ENCODE measurements around the gene CDC42BPA.

GRCh38 chr1:226977643-226978431 lies 340.5 kb downstream of the CDC42BPA start:
- TF ChIP-seq POLR2AphosphoS5 (IDR thresholded peaks at IDR 0.05; ENCODE audit: low read depth, low read length) (no peak), POLR2A (IDR thresholded peaks at IDR 0.05; ENCODE audit: low read depth, low read length) (no peak), TAF1 (IDR thresholded peaks at IDR 0.05; ENCODE audit: borderline replicate concordance, low read depth, low read length) (no peak)

Data from GM12892 (cell line).